ENCODE results near the gene RABL6. TPM values are rescaled to one million over a fixed set of nuclear protein-coding genes. Genes with fewer than 3 reads are reported as not detected.
A peak's percentile ranks its signal among the peaks of the same experiment; 100 is the strongest.
"Not testable (repeated sequence)": the region's sequence is repeated elsewhere in the genome, so short reads cannot be mapped to it uniquely, and the experiment has no call there.

Gene RABL6
- total RNA-seq, 2 donors from 2014 or later = 76.6 to 124 TPM

- WGBS = 93% methylated on average over 14 of the region's 14 CpGs
These were observed 13.3 kb upstream of the RABL6 start for GRCh38 chr9:136794281-136794999.

GRCh38 chr9:136795000-136795348, 12.8 kb upstream of the RABL6 start:
- H3K27me3 ChIP-seq (replicated peaks; ENCODE audit: insufficient read depth) = no peaks in the 10 kb centered on the region
- no peak overlapping the region for H3K4me3 ChIP-seq
- no peaks in the 10 kb centered on the region for H3K36me3 ChIP-seq
- intact Hi-C loops (cut with DNase I) = loop anchor here (5.0 kb wide), 2 partner anchors 52 to 152 kb away; partner anchors contain the start of genes C8G and PHPT1
- peak overlapping the region in 1 of 2 donors; percentile 93 for H3K27ac ChIP-seq
- DNase-seq (ENCODE audit: low spot score) = no peak
- TF ChIP-seq, protein P1, sequence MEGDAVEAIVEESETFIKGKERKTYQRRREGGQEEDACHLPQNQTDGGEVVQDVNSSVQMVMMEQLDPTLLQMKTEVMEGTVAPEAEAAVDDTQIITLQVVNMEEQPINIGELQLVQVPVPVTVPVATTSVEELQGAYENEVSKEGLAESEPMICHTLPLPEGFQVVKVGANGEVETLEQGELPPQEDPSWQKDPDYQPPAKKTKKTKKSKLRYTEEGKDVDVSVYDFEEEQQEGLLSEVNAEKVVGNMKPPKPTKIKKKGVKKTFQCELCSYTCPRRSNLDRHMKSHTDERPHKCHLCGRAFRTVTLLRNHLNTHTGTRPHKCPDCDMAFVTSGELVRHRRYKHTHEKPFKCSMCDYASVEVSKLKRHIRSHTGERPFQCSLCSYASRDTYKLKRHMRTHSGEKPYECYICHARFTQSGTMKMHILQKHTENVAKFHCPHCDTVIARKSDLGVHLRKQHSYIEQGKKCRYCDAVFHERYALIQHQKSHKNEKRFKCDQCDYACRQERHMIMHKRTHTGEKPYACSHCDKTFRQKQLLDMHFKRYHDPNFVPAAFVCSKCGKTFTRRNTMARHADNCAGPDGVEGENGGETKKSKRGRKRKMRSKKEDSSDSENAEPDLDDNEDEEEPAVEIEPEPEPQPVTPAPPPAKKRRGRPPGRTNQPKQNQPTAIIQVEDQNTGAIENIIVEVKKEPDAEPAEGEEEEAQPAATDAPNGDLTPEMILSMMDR (IDR thresholded peaks at IDR 0.05) = no peak
- TF ChIP-seq POLR2AphosphoS5 (IDR thresholded peaks at IDR 0.05) (no peak), POLR2A (IDR thresholded peaks at IDR 0.05) (no peak)
- no peaks in the 10 kb centered on the region for H3K9me3 ChIP-seq
- H3K4me1 ChIP-seq (replicated peaks) = peaks cover 15% of the 10 kb centered on the region
- WGBS = 83% methylated on average over 6 of the region's 6 CpGs

More at GRCh38 chr9:136794281-136794999, 13.3 kb upstream of the RABL6 start:
- H3K27me3 ChIP-seq (replicated peaks; ENCODE audit: insufficient read depth) = no peaks in the 10 kb centered on the region
- H3K36me3 ChIP-seq = no peaks in the 10 kb centered on the region
- H3K4me3 ChIP-seq = no peak overlapping the region
- H3K4me1 ChIP-seq (replicated peaks) = peaks cover 15% of the 10 kb centered on the region
- H3K27ac ChIP-seq = no peak overlapping the region
- no peak for TF ChIP-seq POLR2A (IDR thresholded peaks at IDR 0.05)
- TF ChIP-seq, protein P1 (IDR thresholded peaks at IDR 0.05) = no peak
- TF ChIP-seq POLR2AphosphoS5 (IDR thresholded peaks at IDR 0.05) = no peak
- no peak for DNase-seq (ENCODE audit: low spot score)
- intact Hi-C loops (cut with DNase I) = loop anchor here (5.0 kb wide), 2 partner anchors 53 to 153 kb away; partner anchors contain the start of genes C8G and PHPT1
- H3K9me3 ChIP-seq = no peaks in the 10 kb centered on the region

DNA sequence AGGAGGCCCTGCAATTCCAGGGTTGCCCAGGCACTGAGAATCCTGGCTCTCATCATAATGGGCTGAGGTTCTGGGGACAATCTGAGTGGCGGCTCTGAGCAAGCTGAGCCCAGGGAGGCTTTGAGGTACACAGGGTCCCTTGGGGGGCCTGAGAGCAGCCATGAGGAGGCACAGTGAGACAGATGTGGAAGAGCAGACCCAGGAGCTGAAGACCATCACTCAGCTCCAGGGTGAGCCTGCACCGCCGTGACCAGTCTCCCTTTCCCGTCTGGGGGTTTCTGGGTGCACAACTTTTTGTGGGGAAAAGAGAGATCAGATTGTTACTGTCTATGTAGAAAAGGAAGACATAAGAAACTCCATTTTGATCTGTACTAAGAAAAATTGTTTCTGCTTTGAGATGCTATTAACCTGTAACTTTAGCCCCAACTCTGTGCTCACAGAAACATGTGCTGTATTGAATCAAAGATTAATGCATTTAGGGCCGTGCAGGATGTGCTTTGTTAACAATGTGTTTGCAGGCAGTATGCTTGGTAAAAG, 11.4 kb upstream of the RABL6 start, which contains the start of gene CCDC183:
CCDC183 (plus strand) TSS at position 101 of the 537 bp plus-strand sequence; CDS start at position 161, 60 bp downstream.
- 40% methylated on average over 5 of the region's 5 CpGs for WGBS
- H3K36me3 ChIP-seq = no peaks in the 10 kb centered on the region
- intact Hi-C loops (cut with DNase I) = no loop called here
- H3K27me3 ChIP-seq (replicated peaks; ENCODE audit: insufficient read depth) = no peaks in the 10 kb centered on the region
- TF ChIP-seq POLR2A (IDR thresholded peaks at IDR 0.05) (no peak), POLR2AphosphoS5 (IDR thresholded peaks at IDR 0.05) (no peak)
- TF ChIP-seq, protein P1 (IDR thresholded peaks at IDR 0.05) = no peak
- H3K4me3 ChIP-seq = no peak within 1 kb of the TSS
- H3K27ac ChIP-seq = peak within 1 kb of the TSS; percentile 87 to 93
- no peaks in the 10 kb centered on the region for H3K9me3 ChIP-seq
- DNase-seq (ENCODE audit: low spot score) = no peak
- peaks cover 21% of the 10 kb centered on the region for H3K4me1 ChIP-seq (replicated peaks)

DNA sequence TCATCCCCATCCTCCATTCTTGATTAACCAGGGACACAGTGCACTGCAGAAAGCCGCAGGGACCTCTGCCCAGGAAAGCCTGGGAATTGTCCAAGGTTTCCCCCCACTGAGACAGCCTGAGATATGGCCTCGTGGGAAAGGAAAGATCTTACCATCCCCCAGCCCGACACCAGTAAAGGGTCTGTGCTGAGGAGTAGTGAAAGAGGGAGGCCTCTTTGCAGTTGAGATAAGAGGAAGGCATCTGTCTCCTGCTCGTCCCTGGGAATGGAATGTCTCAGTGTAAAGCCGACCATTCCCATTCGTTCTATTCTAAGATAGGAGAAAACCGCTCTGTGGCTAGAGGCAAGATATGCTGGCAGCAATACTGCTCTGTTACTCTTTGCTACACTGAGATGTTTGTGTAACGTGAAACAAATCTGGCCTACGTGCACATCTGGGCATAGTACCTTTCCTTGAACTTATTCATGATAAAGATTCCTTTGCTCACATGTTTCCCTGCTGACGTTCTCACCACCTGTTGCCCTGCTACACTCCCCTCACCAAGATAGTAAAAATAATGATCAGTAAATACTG, 10.9 kb upstream of the RABL6 start:
- Histone ChIP-seq H3K27ac (peak overlapping the region; percentile 87 to 93), H3K4me1 (replicated peaks) (peaks cover 21% of the 10 kb centered on the region)
- WGBS = 4% methylated on average over 10 of the region's 10 CpGs
- intact Hi-C loops (cut with DNase I); H3K36me3 ChIP-seq; H3K4me3 ChIP-seq; H3K27me3 ChIP-seq (replicated peaks; ENCODE audit: insufficient read depth); H3K9me3 ChIP-seq: not testable (repeated sequence)
- DNase-seq (ENCODE audit: low spot score) = peak; percentile 58
- peak; percentile 80 for TF ChIP-seq POLR2AphosphoS5 (IDR thresholded peaks at IDR 0.05)

GRCh38 chr9:136798708-136799078, 9.1 kb upstream of the RABL6 start:
- TF ChIP-seq POLR2AphosphoS5 (IDR thresholded peaks at IDR 0.05) = no peak
- no peak for TF ChIP-seq POLR2A (IDR thresholded peaks at IDR 0.05)
- DNase-seq (ENCODE audit: low spot score) = no peak
- peaks cover 21% of the 10 kb centered on the region for H3K4me1 ChIP-seq (replicated peaks)
- H3K36me3 ChIP-seq = no peaks in the 10 kb centered on the region
- peak overlapping the region; percentile 87 to 93 for H3K27ac ChIP-seq
- intact Hi-C loops (cut with DNase I) = no loop called here
- peak overlapping the region in 1 of 2 donors; percentile 44 for H3K4me3 ChIP-seq
- H3K9me3 ChIP-seq = no peaks in the 10 kb centered on the region
- WGBS = 58% methylated on average over 6 of the region's 6 CpGs
- H3K27me3 ChIP-seq (replicated peaks; ENCODE audit: insufficient read depth) = no peaks in the 10 kb centered on the region
